AG04450 (cell line): Measurements from ENCODE around the gene CEP128. TPM values are rescaled to one million over a fixed set of nuclear protein-coding genes. Genes with fewer than 3 reads are reported as not detected.
A peak's percentile ranks its signal among the peaks of the same experiment; 100 is the strongest.

ENCODE experiments used
- CTCF ChIA-PET: fragments of 300-600, 350-600 bp; formaldehyde crosslinking; extraction: SDS; loops from one replicate; lab custom pipeline; 2022; ENCODE audit warnings: antibody characterized with exemption, inconsistent platforms; lab: Charles Lee
- POLR2A ChIA-PET: fragments of 350-600 bp; formaldehyde crosslinking; extraction: SDS; loops from one replicate; lab custom pipeline; 2021; ENCODE audit warnings: antibody characterized with exemption, inconsistent platforms; lab: Yijun Ruan, JAX
- DNase-seq: peaks from one replicate; pipeline ENCODE4 v3.0.0-alpha.2; 2011; ENCODE audit warnings: low read depth, low spot score
- H3K27ac ChIP-seq: one replicate; pipeline ENCODE4 v1.5.1; 2012; ENCODE audit warnings: low read depth, low read length, control low read depth
- H3K27me3 ChIP-seq: one replicate; pipeline ENCODE4 v1.6.0; 2012; ENCODE audit warnings: low read length; ENCODE audit not compliant: control insufficient read depth, insufficient read depth
- H3K4me3 ChIP-seq: 2 replicates; pipeline ENCODE4 v1.5.1; 2011; ENCODE audit warnings: mild to moderate bottlenecking, low read depth, low read length, control low read depth
- H3K9me3 ChIP-seq: 2 replicates; pipeline ENCODE4 v1.5.1; 2012; ENCODE audit warnings: low read length; ENCODE audit not compliant: control insufficient read depth, insufficient read depth
- polyA plus RNA-seq: library from polyadenylated mRNA; depleted of rRNA; stranded (reverse); fragments of >200 nt; gene quantifications from 2 replicates; pipeline ENCODE4 v1.2.3, GENCODE V29; 2011
- TF ChIP-seq, protein P1 (sequence below): IDR thresholded peaks from 2 replicates; pipeline ENCODE4 v1.5.1; 2011; ENCODE audit warnings: low read depth, low read length, control low read depth, inconsistent platforms

CEP128 gene
- polyA plus RNA-seq, 1 experiment, result 1.8 TPM

DNA sequence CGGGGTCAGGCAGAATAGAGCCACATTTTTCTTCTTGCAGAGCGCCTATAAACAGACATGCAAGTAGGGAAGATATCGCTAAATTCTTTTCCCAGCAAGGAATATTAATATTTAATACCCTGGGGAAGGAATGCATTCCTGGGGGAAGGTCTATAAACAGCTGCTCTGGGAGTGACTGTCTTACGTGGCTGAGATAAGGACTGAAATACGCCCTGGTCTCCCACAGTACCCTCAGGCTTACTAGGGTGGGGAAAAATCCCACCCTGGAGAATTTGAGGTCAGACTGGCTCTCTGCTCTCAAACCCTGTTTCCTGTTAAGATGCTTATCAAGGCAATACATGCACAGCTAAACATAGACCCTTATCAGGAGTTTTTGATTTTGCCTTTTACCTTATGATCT lies 262.3 kb downstream of the CEP128 start:
- no peak overlapping the region for H3K4me3 ChIP-seq
- TF ChIP-seq, protein P1, sequence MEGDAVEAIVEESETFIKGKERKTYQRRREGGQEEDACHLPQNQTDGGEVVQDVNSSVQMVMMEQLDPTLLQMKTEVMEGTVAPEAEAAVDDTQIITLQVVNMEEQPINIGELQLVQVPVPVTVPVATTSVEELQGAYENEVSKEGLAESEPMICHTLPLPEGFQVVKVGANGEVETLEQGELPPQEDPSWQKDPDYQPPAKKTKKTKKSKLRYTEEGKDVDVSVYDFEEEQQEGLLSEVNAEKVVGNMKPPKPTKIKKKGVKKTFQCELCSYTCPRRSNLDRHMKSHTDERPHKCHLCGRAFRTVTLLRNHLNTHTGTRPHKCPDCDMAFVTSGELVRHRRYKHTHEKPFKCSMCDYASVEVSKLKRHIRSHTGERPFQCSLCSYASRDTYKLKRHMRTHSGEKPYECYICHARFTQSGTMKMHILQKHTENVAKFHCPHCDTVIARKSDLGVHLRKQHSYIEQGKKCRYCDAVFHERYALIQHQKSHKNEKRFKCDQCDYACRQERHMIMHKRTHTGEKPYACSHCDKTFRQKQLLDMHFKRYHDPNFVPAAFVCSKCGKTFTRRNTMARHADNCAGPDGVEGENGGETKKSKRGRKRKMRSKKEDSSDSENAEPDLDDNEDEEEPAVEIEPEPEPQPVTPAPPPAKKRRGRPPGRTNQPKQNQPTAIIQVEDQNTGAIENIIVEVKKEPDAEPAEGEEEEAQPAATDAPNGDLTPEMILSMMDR, result no peak
- ChIA-PET CTCF (no interaction called here), POLR2A (no interaction called here)
- H3K27me3 ChIP-seq, result no peaks in the 10 kb centered on the region
- DNase-seq, result no peak
- H3K9me3 ChIP-seq, result peaks cover 26% of the 10 kb centered on the region
- H3K27ac ChIP-seq, result no peak overlapping the region

DNA sequence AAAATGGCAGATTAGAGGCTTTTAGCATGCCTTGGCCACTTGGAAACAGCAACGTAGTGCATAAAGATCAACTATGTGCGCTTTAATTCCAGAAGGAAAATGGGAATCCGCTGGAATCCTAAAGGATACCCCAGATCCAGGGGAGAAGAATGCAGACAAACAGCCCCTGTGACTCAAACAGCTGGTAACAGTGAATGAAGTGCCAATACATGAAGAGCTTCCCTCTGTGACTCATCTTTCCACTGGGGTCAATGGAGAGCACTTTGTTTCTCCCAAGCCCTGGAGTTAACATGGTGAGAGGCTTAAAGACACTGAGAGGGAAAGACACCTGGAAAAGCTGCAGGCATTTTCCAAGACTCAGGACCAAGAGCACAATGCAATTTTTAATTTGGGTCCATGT lies 263.1 kb downstream of the CEP128 start:
- no peak overlapping the region for H3K4me3 ChIP-seq
- peaks cover 26% of the 10 kb centered on the region for H3K9me3 ChIP-seq
- H3K27me3 ChIP-seq, result no peaks in the 10 kb centered on the region
- ChIA-PET CTCF (interaction anchor here (0.6 kb wide), 1 partner anchor 622 kb away, joined by 3 read pairs; no protein-coding TSS in a partner anchor), POLR2A (no interaction called here)
- H3K27ac ChIP-seq, result no peak overlapping the region
- TF ChIP-seq, protein P1, result no peak
- no peak for DNase-seq

DNA sequence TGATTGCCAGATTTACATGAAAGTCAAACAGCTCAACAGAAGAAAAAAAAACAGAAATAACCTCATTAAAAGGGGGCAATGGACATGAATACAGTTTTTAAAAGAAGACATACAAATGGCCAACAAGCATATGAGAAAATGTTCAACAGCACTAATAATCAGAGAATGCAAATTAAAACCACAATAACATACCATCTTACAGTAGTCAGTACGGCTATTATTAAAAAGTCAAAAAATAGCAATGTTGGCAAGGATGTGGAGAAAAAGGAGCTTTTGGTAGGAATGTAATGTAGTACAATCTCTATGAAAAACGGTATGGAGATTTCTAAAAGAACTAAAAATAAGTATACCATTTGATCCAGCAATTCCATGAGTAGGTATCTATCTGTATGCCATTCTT lies 272.1 kb downstream of the CEP128 start:
- Histone ChIP-seq H3K27ac (no peak overlapping the region), H3K4me3 (no peak overlapping the region), H3K9me3 (peaks cover 6% of the 10 kb centered on the region), H3K27me3 (no peaks in the 10 kb centered on the region)
- DNase-seq, result no peak
- ChIA-PET CTCF (interaction anchor here (0.6 kb wide), 1 partner anchor 20 kb away, joined by 5 read pairs; no protein-coding TSS in a partner anchor), POLR2A (no interaction called here)
- TF ChIP-seq, protein P1, result no peak

DNA sequence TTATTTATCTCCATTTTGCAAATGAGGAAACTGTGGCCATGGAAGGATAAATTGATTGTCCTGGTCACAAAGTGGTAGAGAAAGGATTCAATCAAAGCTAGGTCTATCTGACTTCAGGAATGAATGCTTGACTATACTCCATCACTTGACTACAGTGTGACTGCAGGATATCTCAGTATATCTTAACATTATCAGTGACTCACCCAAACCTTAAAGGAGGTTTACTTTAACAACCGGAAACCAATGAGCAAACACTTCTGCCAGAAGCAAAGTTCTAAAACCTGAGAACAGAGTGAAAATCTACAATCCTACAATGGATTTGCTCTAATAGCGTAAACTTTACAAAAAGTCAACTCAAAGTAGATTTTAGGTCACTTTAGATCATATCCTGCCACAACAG lies 277.0 kb downstream of the CEP128 start:
- ChIA-PET CTCF (interaction anchor here (0.6 kb wide), 1 partner anchor 604 kb away, joined by 3 read pairs; no protein-coding TSS in a partner anchor), POLR2A (no interaction called here)
- H3K27me3 ChIP-seq, result no peaks in the 10 kb centered on the region
- H3K27ac ChIP-seq, result no peak overlapping the region
- TF ChIP-seq, protein P1, result no peak
- DNase-seq, result peak; percentile 15
- peaks cover 4% of the 10 kb centered on the region; the same call in 1 of the 2 replicates for H3K9me3 ChIP-seq
- no peak overlapping the region for H3K4me3 ChIP-seq

DNA sequence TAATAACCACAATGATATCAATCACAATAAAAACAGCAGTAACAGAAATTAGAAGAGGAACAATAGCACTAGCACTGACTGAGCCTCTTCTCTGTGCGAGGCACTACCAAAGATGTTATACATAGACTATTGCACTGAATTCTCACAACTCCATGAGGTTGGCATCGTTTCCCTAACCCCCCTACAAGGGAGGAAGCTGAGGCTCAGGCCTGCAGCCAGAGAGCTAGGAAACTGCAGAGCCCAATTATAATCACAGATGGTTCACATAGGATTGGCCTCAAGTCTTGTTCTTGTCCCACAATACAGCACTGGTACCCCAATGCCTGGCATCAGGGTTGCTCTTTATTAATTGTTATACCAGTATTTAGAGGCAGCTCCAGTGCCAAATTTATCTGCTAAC lies 278.0 kb downstream of the CEP128 start:
- CTCF ChIA-PET, result no interaction called here
- no peak for DNase-seq
- TF ChIP-seq, protein P1, result no peak
- no peak overlapping the region for H3K27ac ChIP-seq
- peaks cover under 1% of the 10 kb centered on the region; the same call in 1 of the 2 replicates for H3K9me3 ChIP-seq
- POLR2A ChIA-PET, result no interaction called here
- H3K4me3 ChIP-seq, result no peak overlapping the region
- H3K27me3 ChIP-seq, result no peaks in the 10 kb centered on the region
